Fibroblast of lung (primary cell): ENCODE results near the gene PRRC2A. TPM values are rescaled to one million over a fixed set of nuclear protein-coding genes. Genes with fewer than 3 reads are reported as not detected.

ENCODE experiments used
- DNase-seq, 2 donors: peaks; one replicate each; pipeline versions ENCODE4 v3.0.0 to v3.0.0-alpha.2; 2010; ENCODE audit warnings: low read depth in 2 of 2
- H2AFZ ChIP-seq: 2 replicates; pipeline ENCODE4 v1.5.1; 2012; ENCODE audit warnings: low read length, control low read depth, inconsistent platforms
- H3K27ac ChIP-seq: 2 replicates; pipeline ENCODE4 v1.5.1; 2011; ENCODE audit warnings: low read length, control low read depth; ENCODE audit not compliant: insufficient read depth
- H3K27me3 ChIP-seq: 2 replicates; pipeline ENCODE4 v1.5.1; 2011; ENCODE audit warnings: mild to moderate bottlenecking, low read length; ENCODE audit not compliant: control insufficient read depth, insufficient read depth
- H3K36me3 ChIP-seq: 2 replicates; pipeline ENCODE4 v1.5.1; 2011; ENCODE audit warnings: low read length; ENCODE audit not compliant: control insufficient read depth, insufficient read depth
- H3K4me1 ChIP-seq: 2 replicates; pipeline ENCODE4 v1.5.1; 2011; ENCODE audit warnings: low read length; ENCODE audit not compliant: control insufficient read depth, insufficient read depth; ENCODE audit errors: extremely low read depth
- H3K4me2 ChIP-seq: 2 replicates; pipeline ENCODE4 v1.5.1; 2011; ENCODE audit warnings: low read length, control low read depth; ENCODE audit not compliant: insufficient read depth; ENCODE audit errors: extremely low read depth
- H3K4me3 ChIP-seq, 4 experiments: fragments of 200-600 bp in 1 of 4; sonication (generic) in 1 of 4; replicated peaks in 1 of 4; 2 replicates each; pipeline ENCODE4 v1.5.1; 2011 to 2016; ENCODE audit warnings: low read length in 4 of 4, low read depth in 3 of 4, mild to moderate bottlenecking in 3 of 4, control low read depth in 2 of 4, inconsistent platforms in 1 of 4, mixed read lengths in 1 of 4; ENCODE audit not compliant: insufficient read depth in 1 of 4; ENCODE audit errors: control extremely low read depth in 1 of 4
- H3K79me2 ChIP-seq: 2 replicates; pipeline ENCODE4 v1.5.1; 2012; ENCODE audit warnings: mild to moderate bottlenecking, low read length, inconsistent platforms; ENCODE audit not compliant: control insufficient read depth, insufficient read depth
- H3K9ac ChIP-seq: 2 replicates; pipeline ENCODE4 v1.5.1; 2011; ENCODE audit warnings: mild to moderate bottlenecking, low read length, control low read depth; ENCODE audit not compliant: insufficient read depth
- H3K9me3 ChIP-seq: 2 replicates; pipeline ENCODE4 v1.5.1; 2012; ENCODE audit warnings: low read depth, low read length; ENCODE audit not compliant: control insufficient read depth, insufficient read depth
- H4K20me1 ChIP-seq: 2 replicates; pipeline ENCODE4 v1.5.1; 2011; ENCODE audit warnings: low read length; ENCODE audit not compliant: control insufficient read depth, insufficient read depth; ENCODE audit errors: extremely low read depth
- CTCF ChIP-seq, 2 donors: IDR thresholded peaks in 1 of 2; conservative IDR thresholded peaks in 1 of 2; 1 replicate in 1 of 2; 2 replicates in 1 of 2; pipeline ENCODE4 v1.5.1; 2011 to 2012; ENCODE audit warnings: low read length in 2 of 2, control low read depth in 1 of 2, inconsistent platforms in 1 of 2, low read depth in 1 of 2, mild to moderate bottlenecking in 1 of 2
- EZH2 ChIP-seq: IDR thresholded peaks from 2 replicates; pipeline ENCODE4 v1.5.1; 2012; ENCODE audit warnings: low read length, control low read depth, mild to moderate bottlenecking; ENCODE audit errors: missing control alignments
- polyA plus RNA-seq, 2 donors: library from polyadenylated mRNA; depleted of rRNA in 1 of 2; stranded (reverse) in 1 of 2; unstranded in 1 of 2; fragments of >200 nt; gene quantifications; 2 replicates each; pipeline ENCODE4 v1.2.1, GENCODE V29; 2011 to 2012; ENCODE audit warnings: missing spikeins in 1 of 2
- total RNA-seq: library from RNA; depleted of rRNA; stranded (reverse); fragments of >200 nt; gene quantifications from 2 replicates; pipeline ENCODE4 v1.2.1, GENCODE V29; 2014

The PRRC2A gene
- total and polyA plus RNA-seq, 2 donors (not counting 1 experiment from before 2014, with no cell fraction given) = 26.9 to 46.6 TPM

- no peak overlapping the region for H3K4me3 ChIP-seq
- H4K20me1 ChIP-seq = no peaks in the 10 kb centered on the region
- no peak overlapping the region for H3K4me2 ChIP-seq
- no peak overlapping the region for H2AFZ ChIP-seq
- no peak overlapping the region for H3K9ac ChIP-seq
- H3K4me1 ChIP-seq = peaks cover 9% of the 10 kb centered on the region
- no peaks in the 10 kb centered on the region for H3K27me3 ChIP-seq
- DNase-seq = no peak
- H3K9me3 ChIP-seq = no peaks in the 10 kb centered on the region
- TF ChIP-seq CTCF (conservative IDR thresholded peaks at IDR 0.05 in 1 of 2, IDR thresholded peaks at IDR 0.05 in 1 of 2; ENCODE audit: low read depth in 1 of 2, low read length in 2 of 2) (no peak), EZH2 (no peak)
- peaks cover 2% of the 10 kb centered on the region for H3K36me3 ChIP-seq
- no peak overlapping the region for H3K27ac ChIP-seq
- no peaks in the 10 kb centered on the region for H3K79me2 ChIP-seq
Observed at GRCh38 chr6:31677955-31678354, 57.4 kb downstream of the PRRC2A start.

GRCh38 chr6:31680226-31681134 lies 60.0 kb downstream of the PRRC2A start, which contains the start of gene LY6G5C:
Gene LY6G5C (minus strand): TSS chr6:31681067. CDS start chr6:31680373, 694 bp downstream.
- peak within 1 kb of the TSS; percentile 97 for H3K4me2 ChIP-seq
- no peaks in the 10 kb centered on the region for H3K79me2 ChIP-seq
- peak within 1 kb of the TSS; percentile 71 for H3K9ac ChIP-seq
- H3K36me3 ChIP-seq = peaks cover under 1% of the 10 kb centered on the region
- peak within 1 kb of the TSS; percentile 43 to 58 (median 57) for H3K4me3 ChIP-seq
- no peaks in the 10 kb centered on the region for H3K9me3 ChIP-seq
- H3K27ac ChIP-seq = peak within 1 kb of the TSS; percentile 80
- peaks cover 12% of the 10 kb centered on the region for H3K4me1 ChIP-seq
- DNase-seq = peak; percentile 85 to 96
- H2AFZ ChIP-seq = peak within 1 kb of the TSS; percentile 78
- TF ChIP-seq EZH2 = no peak
- TF ChIP-seq CTCF (conservative IDR thresholded peaks at IDR 0.05 in 1 of 2, IDR thresholded peaks at IDR 0.05 in 1 of 2; ENCODE audit: low read depth in 1 of 2, low read length in 2 of 2) = peak; percentile 61 to 76
- no peaks in the 10 kb centered on the region for H4K20me1 ChIP-seq
- H3K27me3 ChIP-seq = no peaks in the 10 kb centered on the region

GRCh38 chr6:31681135-31681671 lies 60.7 kb downstream of the PRRC2A start:
- H3K9ac ChIP-seq = peak overlapping the region; percentile 71
- H3K4me3 ChIP-seq = peak overlapping the region; percentile 43 to 58 (median 57)
- H3K36me3 ChIP-seq = peaks cover 2% of the 10 kb centered on the region
- H3K27ac ChIP-seq = peak overlapping the region; percentile 80
- H3K4me2 ChIP-seq = peak overlapping the region; percentile 97
- no peaks in the 10 kb centered on the region for H3K9me3 ChIP-seq
- TF ChIP-seq CTCF (conservative IDR thresholded peaks at IDR 0.05 in 1 of 2, IDR thresholded peaks at IDR 0.05 in 1 of 2; ENCODE audit: low read depth in 1 of 2, low read length in 2 of 2) = peak in 1 of 2 donors; percentile 13
- TF ChIP-seq EZH2 = no peak
- peak; percentile 34 to 41 for DNase-seq
- H4K20me1 ChIP-seq = no peaks in the 10 kb centered on the region
- no peaks in the 10 kb centered on the region for H3K79me2 ChIP-seq
- H2AFZ ChIP-seq = peak overlapping the region; percentile 78
- no peaks in the 10 kb centered on the region for H3K27me3 ChIP-seq
- peaks cover 12% of the 10 kb centered on the region for H3K4me1 ChIP-seq
